SK-N-SH (cell line): ENCODE data around the gene CBLN1.

ENCODE experiments used
- ELF1 ChIP-seq: IDR thresholded peaks from 2 replicates; pipeline ENCODE4 v1.4.0; 2012
- MXI1 ChIP-seq: IDR thresholded peaks from 2 replicates; pipeline ENCODE4 v1.6.1; 2012; ENCODE audit warnings: mild to moderate bottlenecking, low read depth, low read length, improper control_type of control experiment
- ZBTB33 ChIP-seq: IDR thresholded peaks from 2 replicates; pipeline ENCODE4 v1.4.0; 2012; ENCODE audit warnings: low read depth, borderline replicate concordance
- TF ChIP-seq, protein P1 (sequence below): fragments of 200-600 bp; sonication (generic); IDR thresholded peaks from 2 replicates; pipeline ENCODE4 v1.6.1; 2017; ENCODE audit warnings: antibody characterized with exemption, mild to moderate bottlenecking, moderate library complexity

DNA sequence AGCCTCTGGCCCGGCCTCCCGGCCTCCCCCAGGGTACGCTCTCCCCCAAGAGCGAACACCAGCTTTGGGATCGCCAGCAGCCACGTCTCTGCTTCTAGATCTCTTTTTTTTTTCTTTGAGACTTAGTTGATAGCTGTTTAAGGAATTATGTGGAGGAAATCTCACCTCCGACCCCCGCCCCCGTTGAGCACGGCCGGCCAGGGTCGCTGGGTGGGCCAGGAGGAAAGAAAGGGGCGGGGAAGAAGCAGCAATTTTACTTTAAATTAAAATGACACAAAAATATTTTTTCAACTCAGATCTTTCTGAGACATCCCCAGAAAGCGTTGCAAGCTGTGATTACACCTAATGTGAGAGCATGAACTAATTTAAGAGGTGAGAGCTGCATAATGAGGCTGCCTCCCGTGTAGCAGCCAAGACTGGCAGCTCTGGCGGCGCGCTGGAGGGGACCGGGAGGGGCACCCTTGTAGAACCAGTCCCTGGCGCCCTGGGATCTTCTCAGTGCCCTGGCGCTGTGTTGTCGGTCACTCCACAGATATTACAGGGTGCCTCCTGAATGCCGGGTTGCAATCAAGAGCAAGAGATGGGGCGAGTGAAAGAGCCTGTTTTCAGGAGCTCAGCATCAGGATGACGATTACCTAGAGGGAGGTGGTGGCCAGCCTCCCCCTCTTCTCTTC, 1.9 kb upstream of the CBLN1 start:
- TF ChIP-seq, protein P1, sequence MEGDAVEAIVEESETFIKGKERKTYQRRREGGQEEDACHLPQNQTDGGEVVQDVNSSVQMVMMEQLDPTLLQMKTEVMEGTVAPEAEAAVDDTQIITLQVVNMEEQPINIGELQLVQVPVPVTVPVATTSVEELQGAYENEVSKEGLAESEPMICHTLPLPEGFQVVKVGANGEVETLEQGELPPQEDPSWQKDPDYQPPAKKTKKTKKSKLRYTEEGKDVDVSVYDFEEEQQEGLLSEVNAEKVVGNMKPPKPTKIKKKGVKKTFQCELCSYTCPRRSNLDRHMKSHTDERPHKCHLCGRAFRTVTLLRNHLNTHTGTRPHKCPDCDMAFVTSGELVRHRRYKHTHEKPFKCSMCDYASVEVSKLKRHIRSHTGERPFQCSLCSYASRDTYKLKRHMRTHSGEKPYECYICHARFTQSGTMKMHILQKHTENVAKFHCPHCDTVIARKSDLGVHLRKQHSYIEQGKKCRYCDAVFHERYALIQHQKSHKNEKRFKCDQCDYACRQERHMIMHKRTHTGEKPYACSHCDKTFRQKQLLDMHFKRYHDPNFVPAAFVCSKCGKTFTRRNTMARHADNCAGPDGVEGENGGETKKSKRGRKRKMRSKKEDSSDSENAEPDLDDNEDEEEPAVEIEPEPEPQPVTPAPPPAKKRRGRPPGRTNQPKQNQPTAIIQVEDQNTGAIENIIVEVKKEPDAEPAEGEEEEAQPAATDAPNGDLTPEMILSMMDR, result no peak
- TF ChIP-seq MXI1 (no peak), ELF1 (no peak), ZBTB33 (no peak)
